GM10266 (cell line): Measurements from ENCODE around the gene CYLD.

Experiments
- DNase-seq: peaks from one replicate; pipeline ENCODE4 v3.0.0; 2012; ENCODE audit errors: extremely low spot score
- CTCF ChIP-seq: IDR thresholded peaks from 2 replicates; pipeline ENCODE4 v1.5.1; 2012; ENCODE audit warnings: mild to moderate bottlenecking, low read depth; ENCODE audit not compliant: control insufficient read depth, insufficient read depth; ENCODE audit errors: missing control alignments

CYLD gene

GRCh38 chr16:50781043-50781442 is 39.2 kb downstream of the CYLD start:
- TF ChIP-seq CTCF = no peak

GRCh38 chr16:50781518-50781917 is 39.6 kb downstream of the CYLD start:
- DNase-seq = no peak
- TF ChIP-seq CTCF = no peak

More at GRCh38 chr16:50781043-50781442, 39.2 kb downstream of the CYLD start:
- no peak for DNase-seq

DNA sequence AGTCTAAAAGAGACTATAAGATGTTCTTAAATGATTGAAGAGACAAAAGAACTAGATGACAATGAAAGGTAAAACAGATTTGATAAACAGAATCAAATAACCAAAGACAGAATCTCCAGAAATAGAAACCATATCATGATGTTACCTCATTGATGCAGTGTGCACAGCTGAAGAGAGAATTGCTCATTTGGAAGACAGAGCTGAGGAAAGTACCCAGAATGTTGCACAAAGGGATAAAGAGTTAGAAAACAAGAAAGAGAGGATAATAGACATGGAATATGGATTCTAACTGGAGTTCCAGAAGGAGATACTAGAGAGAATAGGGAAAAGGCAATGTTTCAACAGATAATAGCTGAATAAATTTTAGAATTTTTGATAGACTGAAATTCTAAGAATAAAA is 47.9 kb downstream of the CYLD start:
- TF ChIP-seq CTCF = no peak
- DNase-seq = no peak

- no peak for TF ChIP-seq CTCF
- DNase-seq = no peak
Measured at GRCh38 chr16:50791522-50791921, 49.6 kb downstream of the CYLD start.

GRCh38 chr16:50796829-50797228 is 54.9 kb downstream of the CYLD start:
- no peak for DNase-seq
- no peak for TF ChIP-seq CTCF

DNA sequence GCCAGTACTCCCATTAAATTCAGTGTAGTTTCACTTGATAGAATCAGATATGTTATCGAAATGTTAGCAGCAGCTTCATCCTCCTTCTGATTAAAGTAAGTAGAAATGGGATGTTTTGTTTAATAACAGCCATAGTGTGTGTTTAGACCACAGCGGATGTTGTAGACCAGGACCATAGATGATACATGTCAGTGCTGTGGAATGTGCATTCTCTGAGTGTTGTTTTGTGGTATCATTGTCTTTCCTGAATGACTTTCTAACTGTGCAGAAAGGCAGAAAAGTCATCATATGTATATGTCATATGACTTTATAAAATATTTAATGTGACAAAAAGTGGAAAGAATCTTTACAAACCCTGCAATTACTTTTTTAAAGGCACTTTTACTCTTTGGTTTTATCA is 55.6 kb downstream of the CYLD start:
- no peak for TF ChIP-seq CTCF
- DNase-seq = no peak

GRCh38 chr16:50800074-50800473 is 58.2 kb downstream of the CYLD start:
- no peak for DNase-seq
- no peak for TF ChIP-seq CTCF
